Activated CD8-positive, alpha-beta memory T cell treated with anti-CD3 and anti-CD28 coated beads for 4 hours (primary cell): ENCODE results near the gene NRCAM.

Experiments
- DNase-seq, 2 donors: peaks; one replicate each; pipeline ENCODE4 v3.0.0-alpha.2; 2020; ENCODE audit warnings: low read depth in 2 of 2

NRCAM gene

GRCh38 chr7:108129018-108129965, 326.9 kb downstream of the NRCAM start:
- no peak for DNase-seq

DNA sequence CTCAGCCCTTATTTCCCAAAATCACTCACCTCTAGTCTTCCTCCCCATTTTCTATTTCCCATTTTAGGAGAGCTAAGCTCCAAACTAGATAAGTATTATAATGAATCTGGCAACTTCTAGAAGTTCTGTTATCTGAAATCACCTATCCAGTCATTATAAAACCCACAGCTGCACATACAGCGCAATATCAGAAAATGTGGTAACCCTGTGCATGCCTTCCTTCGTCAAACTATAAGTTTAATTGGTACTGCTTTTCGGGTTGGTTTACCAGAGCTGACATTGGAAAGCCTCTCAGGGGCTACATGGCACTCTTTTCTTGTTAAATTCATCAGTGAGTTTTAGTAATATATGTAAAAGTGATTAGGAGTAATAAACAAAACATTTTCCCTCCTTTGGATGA, 327.7 kb downstream of the NRCAM start:
- DNase-seq = no peak

- DNase-seq = no peak
Observed at GRCh38 chr7:108127461-108127860, 328.8 kb downstream of the NRCAM start.

GRCh38 chr7:108124820-108125219, 331.4 kb downstream of the NRCAM start:
- DNase-seq = no peak

DNA sequence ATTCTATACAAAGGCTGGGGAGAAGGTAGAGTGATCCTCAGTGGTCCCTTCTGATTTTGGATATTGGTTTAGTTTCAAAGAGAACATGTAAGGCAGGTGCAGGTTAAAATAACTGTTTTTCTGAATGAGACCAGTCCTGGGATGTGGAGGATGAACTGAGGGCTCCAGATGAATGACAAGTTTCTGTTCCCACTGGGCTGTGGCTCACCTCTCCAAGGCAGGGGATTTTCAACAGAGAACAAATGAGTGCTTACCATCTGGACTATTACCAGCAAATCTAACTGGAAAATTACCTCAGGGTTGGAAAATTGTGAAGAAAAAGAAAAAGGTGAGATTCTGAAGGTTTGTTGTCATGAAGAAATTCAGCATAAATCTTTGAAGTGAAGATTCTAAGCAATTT, 334.1 kb downstream of the NRCAM start:
- no peak for DNase-seq

GRCh38 chr7:108120933-108121332, 335.3 kb downstream of the NRCAM start:
- DNase-seq = no peak

DNA sequence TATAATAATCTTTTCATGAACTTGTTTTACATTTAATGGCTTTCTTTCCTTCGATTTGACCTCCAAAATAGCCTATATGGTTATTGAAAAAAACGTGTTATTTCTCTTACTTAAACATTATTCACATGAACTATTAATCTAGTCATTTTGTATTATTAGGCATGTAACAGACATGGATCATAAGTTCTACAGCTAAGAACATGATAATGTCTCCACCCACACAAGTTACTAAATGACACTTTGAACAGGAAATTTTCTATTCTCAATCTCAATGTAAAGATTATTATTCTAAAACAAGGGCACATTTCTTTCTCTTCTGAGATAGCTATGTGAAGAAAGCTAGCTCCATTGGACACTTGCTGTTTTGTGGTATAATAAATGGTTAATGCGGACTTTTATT, 336.0 kb downstream of the NRCAM start:
- DNase-seq = no peak

- DNase-seq = no peak
Observed at GRCh38 chr7:108118959-108119358, 337.3 kb downstream of the NRCAM start.

DNA sequence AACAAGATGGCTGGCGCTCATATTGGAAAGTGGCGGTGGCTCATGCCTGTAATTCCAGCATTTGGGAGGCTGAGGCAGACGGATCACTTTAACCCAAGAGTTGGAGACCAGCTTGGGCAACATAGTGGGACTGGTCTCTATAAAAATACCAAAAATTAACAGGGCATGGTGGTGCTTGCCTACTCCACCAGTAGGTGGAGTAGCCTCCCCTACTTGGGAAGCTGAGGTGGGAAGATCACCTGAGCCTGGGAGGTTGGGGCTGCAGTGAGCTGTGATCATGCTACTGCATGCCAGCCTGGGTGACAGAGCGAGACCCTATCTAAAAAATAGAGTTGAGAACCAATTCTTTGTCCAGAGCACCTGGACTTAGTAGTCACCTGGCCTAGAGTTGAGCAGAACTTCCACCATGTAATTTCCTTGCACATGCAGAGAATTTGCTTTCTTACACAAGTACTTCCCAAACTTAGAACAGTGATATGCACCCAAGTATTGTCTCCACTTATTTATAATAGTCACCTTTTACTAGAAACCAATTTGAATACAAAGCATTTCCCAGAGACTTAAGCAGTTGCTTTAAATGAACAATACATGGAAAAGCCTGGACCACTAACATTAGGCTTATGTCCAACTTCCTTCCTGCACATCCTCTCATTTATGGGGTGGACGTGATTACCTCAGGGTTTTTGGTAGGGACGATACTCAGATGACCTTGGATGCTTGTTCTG, 342.0 kb downstream of the NRCAM start:
- DNase-seq = no peak

- DNase-seq = no peak
Observed at GRCh38 chr7:108112683-108113082, 343.6 kb downstream of the NRCAM start.

DNA sequence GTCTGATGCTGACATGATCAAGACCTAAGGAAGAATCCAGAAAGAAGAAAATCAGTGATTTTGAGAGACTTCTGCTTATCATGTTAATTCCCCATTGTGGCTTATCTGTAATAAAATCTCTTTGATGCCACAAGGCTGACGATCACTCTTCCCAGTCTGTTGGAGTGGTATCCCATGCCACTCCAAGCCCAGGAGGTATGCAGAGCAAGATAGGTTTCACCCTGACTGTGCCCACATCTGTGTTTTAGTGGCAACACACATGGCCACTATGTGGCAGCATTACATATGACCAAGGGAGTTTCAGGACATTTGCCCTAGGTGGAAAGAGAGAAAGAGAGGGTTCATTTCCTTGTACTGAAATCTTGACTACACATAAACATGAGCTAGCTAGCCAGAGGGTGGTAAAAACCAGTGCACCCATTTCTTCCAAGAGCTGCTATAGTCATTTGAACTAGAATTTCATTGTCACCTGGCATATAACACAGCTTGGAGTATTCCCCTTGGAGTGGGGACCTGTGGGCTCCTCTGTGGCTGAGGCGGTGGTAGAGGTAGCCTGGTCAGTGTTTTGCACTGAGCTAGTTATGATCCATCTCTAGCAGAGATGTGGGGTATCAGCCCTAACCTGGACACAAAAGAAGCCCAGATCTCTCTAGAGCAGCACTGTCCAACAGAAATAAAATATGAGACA, 346.9 kb downstream of the NRCAM start:
- no peak for DNase-seq

DNA sequence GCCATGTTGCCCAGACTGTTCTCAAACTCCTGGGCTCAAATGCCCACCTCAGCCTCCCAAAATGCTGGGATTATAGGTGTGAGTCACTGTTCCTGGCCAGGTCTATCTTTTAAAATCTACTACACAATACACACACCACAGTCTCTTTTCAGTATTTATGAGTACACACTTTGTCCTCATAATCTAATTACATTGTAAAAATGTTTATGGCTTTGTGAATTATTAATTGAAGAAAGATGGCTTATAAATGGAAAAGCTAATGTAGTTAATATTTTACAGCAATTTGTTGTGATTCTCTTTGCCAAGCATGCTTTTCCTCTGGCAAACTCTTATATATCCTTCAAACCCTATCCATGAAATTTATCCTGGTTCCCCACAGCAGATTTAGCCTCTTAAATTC, 348.1 kb downstream of the NRCAM start:
- no peak for DNase-seq

DNA sequence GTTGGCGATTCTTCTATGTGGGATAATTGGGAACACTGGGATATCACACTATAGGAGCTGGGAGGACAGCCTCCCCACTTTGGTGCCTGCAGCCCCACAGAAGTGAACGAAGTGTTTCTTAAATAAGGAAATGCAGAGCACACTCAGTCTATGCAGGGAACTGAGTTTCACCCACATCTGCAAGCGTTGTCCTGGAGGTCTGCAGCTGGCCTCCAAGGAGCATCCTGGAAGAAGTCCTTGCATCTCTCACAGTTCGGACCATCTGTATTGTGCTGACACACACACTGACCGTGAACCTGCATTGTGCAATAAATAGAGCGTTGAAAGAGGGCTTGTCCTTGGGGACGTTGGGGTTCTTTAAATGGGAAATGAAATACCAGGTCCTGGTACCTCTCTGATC, 351.9 kb downstream of the NRCAM start:
- DNase-seq = no peak

- DNase-seq = no peak
Observed at GRCh38 chr7:108103558-108104298, 352.5 kb downstream of the NRCAM start.

GRCh38 chr7:108102671-108103312, 353.4 kb downstream of the NRCAM start:
- no peak for DNase-seq

DNA sequence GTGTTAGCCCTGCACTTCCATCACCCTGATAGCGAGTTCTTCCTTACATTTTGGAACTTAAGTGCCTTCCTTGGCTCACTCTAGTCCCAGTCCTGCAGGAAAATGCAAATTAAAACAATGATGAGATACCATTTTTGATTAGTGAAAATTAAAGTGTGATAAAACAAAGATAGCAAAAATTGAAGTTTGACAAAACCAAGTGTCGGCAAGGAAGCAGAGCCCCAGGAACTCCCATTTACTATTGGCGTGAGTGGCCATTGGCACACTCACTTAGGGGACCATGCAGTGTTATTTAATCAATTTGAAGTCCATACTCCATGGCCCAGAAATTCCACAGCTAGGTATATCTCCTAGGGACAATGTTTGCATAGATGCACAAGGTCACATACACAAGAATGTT, 354.5 kb downstream of the NRCAM start:
- no peak for DNase-seq

DNA sequence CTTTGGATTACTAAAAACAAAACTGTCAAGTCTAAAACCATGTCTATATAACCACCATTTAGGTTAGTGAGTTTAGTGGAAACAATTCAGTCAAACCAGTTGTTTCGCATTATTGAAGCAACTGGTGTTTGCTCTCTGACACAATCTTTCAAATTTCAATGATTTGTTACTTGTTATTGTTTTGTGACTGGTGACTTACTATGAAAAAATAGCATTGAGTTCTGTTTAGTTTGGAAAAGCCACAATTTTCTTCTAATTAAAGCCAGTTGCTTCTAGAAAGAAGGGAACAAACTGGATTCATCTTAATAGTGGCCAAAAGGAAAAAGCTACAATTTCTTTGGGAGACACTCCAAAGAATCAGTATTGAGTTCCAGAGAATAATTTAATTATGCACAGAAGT, 356.5 kb downstream of the NRCAM start:
- DNase-seq = no peak

DNA sequence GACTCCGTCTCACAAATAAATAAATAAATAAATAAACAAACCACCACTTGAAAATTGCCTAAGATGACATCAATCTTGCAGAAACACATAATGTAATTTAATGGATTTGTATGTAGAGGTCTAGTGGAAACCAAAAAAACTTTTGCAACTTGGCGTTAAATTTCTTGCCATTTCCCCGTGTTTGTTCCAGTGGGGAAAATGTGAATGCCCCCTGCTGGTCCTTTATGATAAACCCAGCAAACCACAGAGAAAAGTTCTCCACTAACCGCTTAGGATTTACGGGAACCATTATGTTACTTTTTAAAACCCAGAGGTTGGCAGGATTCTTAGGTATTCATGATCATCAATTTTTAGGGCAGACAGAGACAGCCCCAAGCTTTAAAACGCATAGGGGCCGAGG, 358.5 kb downstream of the NRCAM start:
- DNase-seq = no peak
